ENCODE data around the gene CDH4. TPM values are rescaled to one million over a fixed set of nuclear protein-coding genes. Genes with fewer than 3 reads are reported as not detected.

CDH4 gene
- polyA plus RNA-seq, 1 donor (not counting 4 experiments of a cell fraction or from before 2014, with no cell fraction given), result 2.2 TPM

GRCh38 chr20:61369731-61370520 is 117.9 kb downstream of the CDH4 start:
- dilution Hi-C loops (cut with MboI; ENCODE audit: extremely low pct_ligation_motif_present, low sequenced_read_pairs), result no loop called here
- DNase-seq (ENCODE audit: low read depth, low spot score), result no peak
- Histone ChIP-seq H3K4me2 (ENCODE audit: control insufficient read depth, extremely low read depth, insufficient read depth, low read depth, low read length) (no peak overlapping the region), H3K9me3 (ENCODE audit: control insufficient read depth, low read depth, low read length) (no peaks in the 10 kb centered on the region), H4K20me1 (ENCODE audit: control insufficient read depth, extremely low read depth, insufficient read depth, low read length) (peaks cover 2% of the 10 kb centered on the region), H3K4me1 (ENCODE audit: control insufficient read depth, extremely low read depth, insufficient read depth, low read length) (no peaks in the 10 kb centered on the region), H3K9ac (ENCODE audit: control insufficient read depth, extremely low read depth, insufficient read depth, low read length) (no peak overlapping the region), H3K9me1 (ENCODE audit: control insufficient read depth, extremely low read depth, insufficient read depth, low read length) (no peaks in the 10 kb centered on the region), H3K4me3 (ENCODE audit: control insufficient read depth in 2 of 3, extremely low read depth in 1 of 3, insufficient read depth in 2 of 3, low read depth in 1 of 3, low read length in 3 of 3) (no peak overlapping the region), H3K79me2 (ENCODE audit: control insufficient read depth, insufficient read depth, low read length) (no peaks in the 10 kb centered on the region), H3K27ac (ENCODE audit: control insufficient read depth, insufficient read depth, low read length) (no peak overlapping the region), H3K27me3 (ENCODE audit: control insufficient read depth, extremely low read depth, insufficient read depth, low read length) (no peaks in the 10 kb centered on the region), H3K36me3 (ENCODE audit: control insufficient read depth in 2 of 2, extremely low read depth in 1 of 2, insufficient read depth in 2 of 2, low read length in 2 of 2) (peaks cover 0 to 1% of the 10 kb centered on the region in 2 experiments), H2AFZ (ENCODE audit: control insufficient read depth, low read length) (no peak overlapping the region)
- FAIRE-seq, result no peak
- TF ChIP-seq EZH2 (IDR thresholded peaks at IDR 0.05; ENCODE audit: low read length), result no peak
- no peak for TF ChIP-seq CTCF (optimal IDR thresholded peaks at IDR 0.05 in 1 of 3, IDR thresholded peaks at IDR 0.05 in 1 of 3, conservative IDR thresholded peaks at IDR 0.05 in 1 of 3; ENCODE audit: extremely low read depth in 1 of 3, insufficient read depth in 2 of 3, low read length in 3 of 3)

- Histone ChIP-seq H3K9me3 (ENCODE audit: control insufficient read depth, low read depth, low read length) (no peaks in the 10 kb centered on the region), H3K4me1 (ENCODE audit: control insufficient read depth, extremely low read depth, insufficient read depth, low read length) (no peaks in the 10 kb centered on the region), H3K4me2 (ENCODE audit: control insufficient read depth, extremely low read depth, insufficient read depth, low read depth, low read length) (no peak overlapping the region), H2AFZ (ENCODE audit: control insufficient read depth, low read length) (no peak overlapping the region), H3K79me2 (ENCODE audit: control insufficient read depth, insufficient read depth, low read length) (peaks cover 8% of the 10 kb centered on the region), H3K27ac (ENCODE audit: control insufficient read depth, insufficient read depth, low read length) (no peak overlapping the region), H3K36me3 (ENCODE audit: control insufficient read depth in 2 of 2, extremely low read depth in 1 of 2, insufficient read depth in 2 of 2, low read length in 2 of 2) (no peaks in the 10 kb centered on the region), H4K20me1 (ENCODE audit: control insufficient read depth, extremely low read depth, insufficient read depth, low read length) (peaks cover 6% of the 10 kb centered on the region), H3K4me3 (ENCODE audit: control insufficient read depth in 2 of 3, extremely low read depth in 1 of 3, insufficient read depth in 2 of 3, low read depth in 1 of 3, low read length in 3 of 3) (no peak overlapping the region), H3K27me3 (ENCODE audit: control insufficient read depth, extremely low read depth, insufficient read depth, low read length) (no peaks in the 10 kb centered on the region), H3K9me1 (ENCODE audit: control insufficient read depth, extremely low read depth, insufficient read depth, low read length) (no peaks in the 10 kb centered on the region), H3K9ac (ENCODE audit: control insufficient read depth, extremely low read depth, insufficient read depth, low read length) (no peak overlapping the region)
- DNase-seq (ENCODE audit: low read depth, low spot score) (no peak), FAIRE-seq (no peak)
- no peak for TF ChIP-seq CTCF (optimal IDR thresholded peaks at IDR 0.05 in 1 of 3, IDR thresholded peaks at IDR 0.05 in 1 of 3, conservative IDR thresholded peaks at IDR 0.05 in 1 of 3; ENCODE audit: extremely low read depth in 1 of 3, insufficient read depth in 2 of 3, low read length in 3 of 3)
- TF ChIP-seq EZH2 (IDR thresholded peaks at IDR 0.05; ENCODE audit: low read length), result no peak
- dilution Hi-C loops (cut with MboI; ENCODE audit: extremely low pct_ligation_motif_present, low sequenced_read_pairs), result no loop called here
Measured at GRCh38 chr20:61370841-61371303, 118.8 kb downstream of the CDH4 start.

Data from keratinocyte (primary cell).